NB4 (cell line): ENCODE measurements around the gene SLC6A19.

Source experiments
- DNase-seq: peaks from one replicate; pipeline ENCODE4 v3.0.0; 2010; ENCODE audit warnings: low read depth
- H3K4me3 ChIP-seq: one replicate; pipeline ENCODE4 v1.5.1; 2011; ENCODE audit warnings: mild to moderate bottlenecking, low read depth, low read length, moderate library complexity
- CTCF ChIP-seq: IDR thresholded peaks from one replicate; pipeline ENCODE4 v1.5.1; 2012; ENCODE audit warnings: low read depth, low read length
- MAX ChIP-seq: IDR thresholded peaks from 2 replicates; pipeline ENCODE4 v1.6.1; 2011; ENCODE audit warnings: low read depth, low read length
- MYC ChIP-seq: IDR thresholded peaks from 2 replicates; pipeline ENCODE4 v1.6.1; 2011; ENCODE audit warnings: low read depth, low read length
- POLR2A ChIP-seq: IDR thresholded peaks from 2 replicates; pipeline ENCODE4 v1.6.1; 2011; ENCODE audit warnings: mild to moderate bottlenecking; ENCODE audit not compliant: insufficient read length; ENCODE audit errors: extremely low read depth

Gene SLC6A19

GRCh38 chr5:1172670-1173404 is 28.6 kb upstream of the SLC6A19 start:
- H3K4me3 ChIP-seq: no peak overlapping the region
- DNase-seq: peak; percentile 31
- TF ChIP-seq MYC (no peak), MAX (no peak), POLR2A (no peak), CTCF (no peak)

- DNase-seq: no peak
- TF ChIP-seq CTCF (no peak), POLR2A (no peak), MAX (no peak), MYC (no peak)
- no peak overlapping the region for H3K4me3 ChIP-seq
These were observed 27.8 kb upstream of the SLC6A19 start for GRCh38 chr5:1173485-1174070.

- TF ChIP-seq MAX (peak; percentile 61; the same call in 1 of the 2 replicates), CTCF (peak; percentile 86), MYC (0 out of 2 replicates have a peak, but pooled peaks have one; percentile 14), POLR2A (no peak)
- H3K4me3 ChIP-seq: no peak overlapping the region
These were observed 27.1 kb upstream of the SLC6A19 start for GRCh38 chr5:1174122-1174936.

GRCh38 chr5:1175015-1175414 is 26.4 kb upstream of the SLC6A19 start:
- no peak for DNase-seq
- TF ChIP-seq MAX (no peak), CTCF (no peak), POLR2A (no peak), MYC (no peak)
- H3K4me3 ChIP-seq: no peak overlapping the region

More at GRCh38 chr5:1174122-1174936, 27.1 kb upstream of the SLC6A19 start:
- DNase-seq: peak; percentile 65

GRCh38 chr5:1175801-1176472 is 25.5 kb upstream of the SLC6A19 start:
- no peak overlapping the region for H3K4me3 ChIP-seq
- DNase-seq: no peak
- TF ChIP-seq POLR2A (no peak), MAX (no peak), MYC (no peak), CTCF (no peak)
